HG03175 (cell line): ENCODE results near the gene HPSE2.
"Not testable (repeated sequence)": the region's sequence is repeated elsewhere in the genome, so short reads cannot be mapped to it uniquely, and the experiment has no call there.

Experiments
- ATAC-seq: cut with Tn5 transposase; IDR thresholded peaks from one replicate; pipeline ENCODE4 v1.9.1; 2021; ENCODE audit warnings: mild to moderate bottlenecking, moderate library complexity; ENCODE audit not compliant: unreplicated experiment

Gene HPSE2

GRCh38 chr10:98517672-98518071, 718.0 kb downstream of the HPSE2 start:
- ATAC-seq = no peak

- no peak for ATAC-seq
These were observed 719.3 kb downstream of the HPSE2 start for GRCh38 chr10:98516352-98516751.

GRCh38 chr10:98513704-98514103, 721.9 kb downstream of the HPSE2 start:
- no peak for ATAC-seq

- ATAC-seq = no peak
These were observed 723.8 kb downstream of the HPSE2 start for GRCh38 chr10:98511876-98512275.

GRCh38 chr10:98510412-98510995, 725.1 kb downstream of the HPSE2 start:
- ATAC-seq = no peak

- ATAC-seq = no peak
These were observed 725.9 kb downstream of the HPSE2 start for GRCh38 chr10:98509745-98510144.

GRCh38 chr10:98502535-98502934, 733.1 kb downstream of the HPSE2 start:
- ATAC-seq = not testable (repeated sequence)

- ATAC-seq = peak; percentile 45
These were observed 742.9 kb downstream of the HPSE2 start for GRCh38 chr10:98492763-98493162.

GRCh38 chr10:98489561-98490481, 745.8 kb downstream of the HPSE2 start:
- no peak for ATAC-seq

- ATAC-seq = no peak
These were observed 746.8 kb downstream of the HPSE2 start for GRCh38 chr10:98488669-98489430.

GRCh38 chr10:98487649-98488048, 748.0 kb downstream of the HPSE2 start:
- ATAC-seq = no peak

- ATAC-seq = no peak
These were observed 749.2 kb downstream of the HPSE2 start for GRCh38 chr10:98486421-98486820.

GRCh38 chr10:98485959-98486358, 749.7 kb downstream of the HPSE2 start:
- no peak for ATAC-seq

GRCh38 chr10:98483658-98484057, 752.0 kb downstream of the HPSE2 start:
- no peak for ATAC-seq

- no peak for ATAC-seq
These were observed 753.6 kb downstream of the HPSE2 start for GRCh38 chr10:98482096-98482495.

GRCh38 chr10:98481404-98481945, 754.2 kb downstream of the HPSE2 start:
- no peak for ATAC-seq

GRCh38 chr10:98478430-98479222, 757.0 kb downstream of the HPSE2 start:
- peak; percentile 49 for ATAC-seq

- no peak for ATAC-seq
These were observed 757.8 kb downstream of the HPSE2 start for GRCh38 chr10:98477861-98478260.

- ATAC-seq = peak; percentile 61
These were observed 761.0 kb downstream of the HPSE2 start for GRCh38 chr10:98474628-98475027.

GRCh38 chr10:98472196-98472595, 763.5 kb downstream of the HPSE2 start:
- ATAC-seq = no peak
